ENCODE data around the gene GLB1L.
"Not testable (repeated sequence)": the region's sequence is repeated elsewhere in the genome, so short reads cannot be mapped to it uniquely, and the experiment has no call there.

GLB1L gene

DNA sequence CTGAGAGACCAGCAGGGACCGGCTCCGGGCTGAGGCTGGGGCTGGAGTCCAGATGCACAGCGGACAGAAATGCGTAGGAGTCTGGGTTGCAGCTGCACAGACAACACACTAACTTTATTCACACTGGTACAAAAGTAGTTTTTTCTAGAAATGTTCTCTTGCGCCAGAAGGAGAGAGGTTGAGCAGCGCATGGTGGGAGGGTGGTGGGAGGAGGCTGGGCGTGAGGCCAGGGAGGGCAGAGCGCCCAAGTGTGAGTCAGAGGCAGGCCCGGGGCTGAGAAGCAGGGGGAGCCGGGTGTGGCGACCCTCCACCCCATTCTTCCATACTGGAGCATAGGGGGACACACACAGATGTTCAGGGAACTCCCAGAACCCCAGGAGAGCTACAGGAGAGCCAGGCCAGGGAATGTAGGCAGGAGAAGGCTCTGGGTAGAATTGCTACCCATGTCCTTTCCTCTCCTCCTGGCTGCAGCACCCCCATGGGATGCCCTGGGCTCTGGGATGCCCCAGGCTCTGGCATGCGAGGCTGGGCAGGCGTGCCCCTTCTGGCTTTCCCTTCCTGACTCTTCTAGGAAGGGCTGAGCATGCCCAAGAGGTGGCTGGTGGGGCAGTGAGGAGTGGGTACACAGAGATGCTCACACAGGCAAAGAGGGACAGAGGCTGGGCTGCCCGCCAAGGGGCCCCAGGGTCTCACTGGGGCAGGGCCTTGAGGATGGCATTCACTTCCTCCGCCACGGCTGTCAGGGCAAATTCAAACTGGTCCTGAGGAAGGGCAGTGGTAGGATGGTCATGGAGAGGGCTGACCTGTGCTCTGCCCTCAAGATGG lies 44.5 kb upstream of the GLB1L start:
- 90% methylated on average over 10 of the region's 16 CpGs for WGBS

DNA sequence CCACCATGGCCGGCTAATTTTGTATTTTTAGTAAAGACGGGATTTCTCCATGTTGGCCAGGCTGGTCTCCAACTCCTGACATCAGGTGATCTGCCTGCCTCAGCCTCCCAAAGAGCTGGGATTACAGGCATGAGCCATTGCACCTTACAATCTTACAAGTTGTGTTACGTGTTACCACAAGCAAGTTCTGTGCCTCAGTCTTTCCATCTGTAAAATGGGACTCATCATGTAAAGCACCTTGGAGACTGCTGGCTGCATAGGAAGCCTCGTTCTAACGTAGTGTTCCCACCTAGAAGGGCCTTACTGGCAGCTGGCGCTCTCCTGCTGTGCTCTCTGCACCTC lies 43.9 kb upstream of the GLB1L start:
- H2AFZ ChIP-seq (ENCODE audit: low read depth, low read length), result no peak overlapping the region
- H2BK15ac ChIP-seq (ENCODE audit: low read depth, poor library complexity, severe bottlenecking), result no peak overlapping the region
- WGBS, result 84% methylated on average over 6 of the region's 6 CpGs
- no peaks in the 10 kb centered on the region for H3K9me3 ChIP-seq (ENCODE audit: control insufficient read depth, low read length)
- no peak overlapping the region for H4K91ac ChIP-seq (ENCODE audit: low read length)
- H2BK120ac ChIP-seq (ENCODE audit: low read depth, low read length), result no peak overlapping the region
- H3K9ac ChIP-seq (ENCODE audit: low read length), result peak overlapping the region; percentile 75
- H3K4me3 ChIP-seq (ENCODE audit: insufficient read depth in 1 of 2, low read depth in 1 of 2, low read length in 2 of 2), result peak overlapping the region in 1 of 2 experiments; percentile 54
- H3K23ac ChIP-seq (ENCODE audit: low read length in 2 of 2), result no peak overlapping the region
- peaks cover 15% of the 10 kb centered on the region for H3K4me1 ChIP-seq (ENCODE audit: control insufficient read depth, insufficient read depth, low read depth, low read length)
- H2AK5ac ChIP-seq (ENCODE audit: low read length, severe bottlenecking), result no peak overlapping the region
- DNase-seq, result no peak
- H3K36me3 ChIP-seq (ENCODE audit: control insufficient read depth in 1 of 2, insufficient read depth in 2 of 2, low read depth in 1 of 2, low read length in 2 of 2), result peaks cover 15 to 27% of the 10 kb centered on the region in 2 experiments
- H2BK5ac ChIP-seq (ENCODE audit: low read depth, low read length, poor library complexity, severe bottlenecking), result no peak overlapping the region
- H2BK12ac ChIP-seq (ENCODE audit: low read length in 2 of 2), result no peak overlapping the region
- H3K4ac ChIP-seq (ENCODE audit: low read depth in 1 of 2, low read length in 2 of 2), result no peak overlapping the region
- H3K79me1 ChIP-seq (replicated peaks; ENCODE audit: low read length, poor library complexity, severe bottlenecking), result peaks cover 7% of the 10 kb centered on the region
- H3K4me2 ChIP-seq (ENCODE audit: low read length, poor library complexity, severe bottlenecking), result no peak overlapping the region
- no peak overlapping the region for H3K14ac ChIP-seq (ENCODE audit: low read length in 2 of 2)
- H3K27me3 ChIP-seq (ENCODE audit: control insufficient read depth in 1 of 2, insufficient read depth in 1 of 2, low read length in 2 of 2), result no peaks in the 10 kb centered on the region
- H4K8ac ChIP-seq (ENCODE audit: low read length), result no peak overlapping the region
- H3K27ac ChIP-seq (ENCODE audit: low read length, poor library complexity, severe bottlenecking), result no peak overlapping the region
- no peak overlapping the region for H3K18ac ChIP-seq (ENCODE audit: low read depth in 1 of 2, low read length in 2 of 2)

More for the DNA sequence above, 44.5 kb upstream of the GLB1L start:
- H3K9ac ChIP-seq (ENCODE audit: low read length), result peak overlapping the region; percentile 75
- peak overlapping the region in 1 of 2 experiments; percentile 54 for H3K4me3 ChIP-seq (ENCODE audit: insufficient read depth in 1 of 2, low read depth in 1 of 2, low read length in 2 of 2)
- peak; percentile 73 for DNase-seq
- peak overlapping the region; percentile 6 for H2BK15ac ChIP-seq (ENCODE audit: low read depth, poor library complexity, severe bottlenecking)
- H3K27ac ChIP-seq (ENCODE audit: low read length, poor library complexity, severe bottlenecking), result no peak overlapping the region
- H3K18ac ChIP-seq (ENCODE audit: low read depth in 1 of 2, low read length in 2 of 2), result no peak overlapping the region
- H3K4me2 ChIP-seq (ENCODE audit: low read length, poor library complexity, severe bottlenecking), result no peak overlapping the region
- H3K79me1 ChIP-seq (replicated peaks; ENCODE audit: low read length, poor library complexity, severe bottlenecking), result peaks cover 3% of the 10 kb centered on the region
- peaks cover 17% of the 10 kb centered on the region for H3K4me1 ChIP-seq (ENCODE audit: control insufficient read depth, insufficient read depth, low read depth, low read length)
- H3K4ac ChIP-seq (ENCODE audit: low read depth in 1 of 2, low read length in 2 of 2), result no peak overlapping the region
- H2AFZ ChIP-seq (ENCODE audit: low read depth, low read length), result no peak overlapping the region
- no peak overlapping the region for H2BK12ac ChIP-seq (ENCODE audit: low read length in 2 of 2)
- no peak overlapping the region for H2BK5ac ChIP-seq (ENCODE audit: low read depth, low read length, poor library complexity, severe bottlenecking)
- peak overlapping the region; percentile 14 for H4K8ac ChIP-seq (ENCODE audit: low read length)
- no peak overlapping the region for H3K14ac ChIP-seq (ENCODE audit: low read length in 2 of 2)
- no peak overlapping the region for H4K91ac ChIP-seq (ENCODE audit: low read length)
- H2AK5ac ChIP-seq (ENCODE audit: low read length, severe bottlenecking), result no peak overlapping the region
- no peak overlapping the region for H2BK120ac ChIP-seq (ENCODE audit: low read depth, low read length)
- H3K36me3 ChIP-seq (ENCODE audit: control insufficient read depth in 1 of 2, insufficient read depth in 2 of 2, low read depth in 1 of 2, low read length in 2 of 2), result peaks cover 9 to 21% of the 10 kb centered on the region in 2 experiments
- no peaks in the 10 kb centered on the region for H3K27me3 ChIP-seq (ENCODE audit: control insufficient read depth in 1 of 2, insufficient read depth in 1 of 2, low read length in 2 of 2)
- H3K23ac ChIP-seq (ENCODE audit: low read length in 2 of 2), result no peak overlapping the region
- no peaks in the 10 kb centered on the region for H3K9me3 ChIP-seq (ENCODE audit: control insufficient read depth, low read length)

GRCh38 chr2:219287580-219288265 lies 42.5 kb upstream of the GLB1L start:
- WGBS, result 86% methylated on average over 10 of the region's 10 CpGs
- H3K14ac ChIP-seq (ENCODE audit: low read length in 2 of 2), result no peak overlapping the region
- no peak overlapping the region for H2AK5ac ChIP-seq (ENCODE audit: low read length, severe bottlenecking)
- H3K27ac ChIP-seq (ENCODE audit: low read length, poor library complexity, severe bottlenecking), result no peak overlapping the region
- peaks cover 19% of the 10 kb centered on the region for H3K4me1 ChIP-seq (ENCODE audit: control insufficient read depth, insufficient read depth, low read depth, low read length)
- no peak overlapping the region for H3K18ac ChIP-seq (ENCODE audit: low read depth in 1 of 2, low read length in 2 of 2)
- no peak overlapping the region for H3K4ac ChIP-seq (ENCODE audit: low read depth in 1 of 2, low read length in 2 of 2)
- no peak for DNase-seq
- no peak overlapping the region for H3K4me3 ChIP-seq (ENCODE audit: insufficient read depth in 1 of 2, low read depth in 1 of 2, low read length in 2 of 2)
- peaks cover 30 to 41% of the 10 kb centered on the region in 2 experiments for H3K36me3 ChIP-seq (ENCODE audit: control insufficient read depth in 1 of 2, insufficient read depth in 2 of 2, low read depth in 1 of 2, low read length in 2 of 2)
- H3K9ac ChIP-seq (ENCODE audit: low read length), result peak overlapping the region; percentile 15
- H2BK120ac ChIP-seq (ENCODE audit: low read depth, low read length), result no peak overlapping the region
- H2AFZ ChIP-seq (ENCODE audit: low read depth, low read length), result no peak overlapping the region
- H3K4me2 ChIP-seq (ENCODE audit: low read length, poor library complexity, severe bottlenecking), result no peak overlapping the region
- no peaks in the 10 kb centered on the region for H3K27me3 ChIP-seq (ENCODE audit: control insufficient read depth in 1 of 2, insufficient read depth in 1 of 2, low read length in 2 of 2)
- H3K79me1 ChIP-seq (replicated peaks; ENCODE audit: low read length, poor library complexity, severe bottlenecking), result peaks cover 7% of the 10 kb centered on the region
- H4K91ac ChIP-seq (ENCODE audit: low read length), result no peak overlapping the region
- no peak overlapping the region for H3K23ac ChIP-seq (ENCODE audit: low read length in 2 of 2)
- no peaks in the 10 kb centered on the region for H3K9me3 ChIP-seq (ENCODE audit: control insufficient read depth, low read length)
- H2BK15ac ChIP-seq (ENCODE audit: low read depth, poor library complexity, severe bottlenecking), result no peak overlapping the region
- no peak overlapping the region for H2BK5ac ChIP-seq (ENCODE audit: low read depth, low read length, poor library complexity, severe bottlenecking)
- no peak overlapping the region for H2BK12ac ChIP-seq (ENCODE audit: low read length in 2 of 2)
- no peak overlapping the region for H4K8ac ChIP-seq (ENCODE audit: low read length)

DNA sequence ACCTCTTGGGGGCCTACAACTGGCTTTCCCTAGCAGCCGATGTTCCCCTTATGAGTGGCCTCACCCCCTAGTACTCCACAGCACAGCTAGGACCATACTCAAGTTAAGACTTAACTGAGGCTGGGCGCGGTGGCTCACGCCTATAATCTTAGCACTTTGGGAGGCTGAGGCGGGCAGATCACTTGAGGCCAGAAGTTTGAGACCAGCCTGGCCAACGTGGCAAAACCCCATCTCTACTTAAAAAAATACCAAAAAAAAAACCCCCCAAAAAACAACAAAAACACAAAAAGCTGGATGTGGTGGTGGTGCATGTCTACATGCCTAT lies 41.8 kb upstream of the GLB1L start:
- H3K4ac ChIP-seq (ENCODE audit: low read depth in 1 of 2, low read length in 2 of 2); H4K8ac ChIP-seq (ENCODE audit: low read length); H3K18ac ChIP-seq (ENCODE audit: low read depth in 1 of 2, low read length in 2 of 2); H2BK120ac ChIP-seq (ENCODE audit: low read depth, low read length); DNase-seq; H3K27ac ChIP-seq (ENCODE audit: low read length, poor library complexity, severe bottlenecking); H3K79me1 ChIP-seq (replicated peaks; ENCODE audit: low read length, poor library complexity, severe bottlenecking); H3K27me3 ChIP-seq (ENCODE audit: control insufficient read depth in 1 of 2, insufficient read depth in 1 of 2, low read length in 2 of 2); H3K4me2 ChIP-seq (ENCODE audit: low read length, poor library complexity, severe bottlenecking); H3K9me3 ChIP-seq (ENCODE audit: control insufficient read depth, low read length); H3K23ac ChIP-seq (ENCODE audit: low read length in 2 of 2); H2BK5ac ChIP-seq (ENCODE audit: low read depth, low read length, poor library complexity, severe bottlenecking); H4K91ac ChIP-seq (ENCODE audit: low read length); H2AK5ac ChIP-seq (ENCODE audit: low read length, severe bottlenecking); H2AFZ ChIP-seq (ENCODE audit: low read depth, low read length); H2BK15ac ChIP-seq (ENCODE audit: low read depth, poor library complexity, severe bottlenecking); H2BK12ac ChIP-seq (ENCODE audit: low read length in 2 of 2); H3K14ac ChIP-seq (ENCODE audit: low read length in 2 of 2): not testable (repeated sequence)
- H3K36me3 ChIP-seq (ENCODE audit: control insufficient read depth in 1 of 2, insufficient read depth in 2 of 2, low read depth in 1 of 2, low read length in 2 of 2), result peaks cover 36 to 42% of the 10 kb centered on the region in 2 experiments
- H3K9ac ChIP-seq (ENCODE audit: low read length), result peak overlapping the region; percentile 66
- WGBS, result over 99% methylated on average over 5 of the region's 6 CpGs
- peaks cover 19% of the 10 kb centered on the region for H3K4me1 ChIP-seq (ENCODE audit: control insufficient read depth, insufficient read depth, low read depth, low read length)
- peak overlapping the region in 1 of 2 experiments; percentile 34 for H3K4me3 ChIP-seq (ENCODE audit: insufficient read depth in 1 of 2, low read depth in 1 of 2, low read length in 2 of 2)
